ENCODE data around the gene SQOR.
A peak's percentile ranks its signal among the peaks of the same experiment; 100 is the strongest.

The SQOR gene

DNA sequence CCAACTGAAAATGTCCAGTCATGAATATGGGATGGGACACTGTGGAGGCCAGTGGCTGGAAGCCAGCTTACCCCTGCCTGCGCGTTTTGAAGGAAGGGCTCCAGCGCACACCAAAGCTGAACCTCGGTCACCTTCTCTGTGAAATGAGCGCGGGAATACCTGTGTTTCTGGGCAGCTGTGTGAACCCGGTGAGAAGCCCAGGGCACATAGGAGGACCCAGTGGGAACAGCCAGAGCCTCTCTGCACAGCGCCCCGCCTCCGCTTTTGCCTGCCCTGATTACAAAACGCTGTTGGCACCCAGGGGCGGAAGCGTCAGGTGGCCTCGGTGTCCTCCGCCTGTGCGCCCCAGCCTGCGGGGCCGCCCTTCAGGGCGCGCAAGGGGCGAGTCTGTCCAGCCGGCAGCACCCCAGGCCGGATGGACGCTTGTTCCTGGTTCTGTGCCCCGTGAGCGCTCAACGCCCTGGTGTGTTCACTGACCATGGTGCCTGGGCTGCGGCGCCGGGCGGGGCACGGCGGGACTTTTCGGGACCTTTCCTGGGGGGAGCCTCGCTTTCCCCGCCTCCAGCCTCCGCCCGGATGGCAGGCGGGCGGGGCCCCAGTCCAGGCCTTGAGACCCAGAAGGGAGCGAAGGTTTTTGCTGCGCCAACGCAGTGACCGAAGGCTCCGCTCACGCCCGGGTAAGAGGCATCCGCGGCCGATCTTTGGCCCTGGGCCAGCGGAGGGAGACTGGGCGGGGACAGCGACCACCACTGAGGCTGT lies at the start of gene SQOR:
Gene SQOR (plus strand): TSS at position 598 of the 759 bp plus-strand sequence. CDS start 23,895 bp downstream, outside the sequence.
- Histone ChIP-seq H3K4me3 (ENCODE audit: low read length) (peak within 1 kb of the TSS; percentile 85), H3K27me3 (ENCODE audit: control insufficient read depth, insufficient read depth, low read length) (no peaks in the 10 kb centered on the region), H3K4me1 (ENCODE audit: control insufficient read depth, insufficient read depth, low read length) (peaks cover 15% of the 10 kb centered on the region), H3K27ac (ENCODE audit: low read depth, low read length) (peak within 1 kb of the TSS; percentile 94), H3K36me3 (ENCODE audit: control insufficient read depth, insufficient read depth, low read length) (no peaks in the 10 kb centered on the region), H3K9ac (ENCODE audit: low read length) (peak within 1 kb of the TSS; percentile 95)

DNA sequence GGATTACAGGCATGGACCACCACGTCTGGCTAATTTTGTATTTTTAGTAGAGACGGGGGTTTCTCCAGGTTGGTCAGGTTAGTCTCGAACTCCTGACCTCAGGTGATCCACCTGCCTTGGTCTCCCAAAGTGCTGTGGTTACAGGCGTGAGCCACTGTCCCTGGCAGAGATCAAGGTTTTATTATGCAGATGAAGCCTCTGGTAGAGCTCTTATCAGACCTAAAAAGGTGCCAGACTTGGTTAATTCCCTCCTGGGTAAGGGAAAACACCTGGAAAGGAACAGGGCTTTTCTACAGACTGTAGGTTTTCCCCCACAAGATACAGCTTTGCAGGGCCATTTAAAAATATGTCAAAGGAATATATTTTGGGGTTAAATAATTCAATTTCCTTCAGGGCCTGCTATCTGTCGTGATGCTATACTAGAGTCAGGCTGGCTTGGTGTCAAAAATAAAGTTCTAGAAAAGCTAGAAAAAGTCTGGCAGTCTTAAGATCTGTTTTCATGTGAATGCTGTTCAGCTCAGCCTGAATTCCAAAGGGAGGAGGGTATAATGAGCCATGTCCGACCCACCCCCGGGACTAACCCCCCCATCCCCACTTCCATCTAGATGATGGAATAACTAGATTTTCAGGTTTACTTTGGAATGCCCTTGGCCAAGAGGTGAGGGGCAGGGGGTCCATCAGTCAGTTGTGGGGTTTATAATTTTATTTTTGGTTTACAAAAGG lies 49.6 kb upstream of the SQOR start:
- Histone ChIP-seq H3K4me1 (ENCODE audit: control insufficient read depth, insufficient read depth, low read length) (peaks cover 15% of the 10 kb centered on the region), H3K27ac (ENCODE audit: low read depth, low read length) (no peak overlapping the region), H3K36me3 (ENCODE audit: control insufficient read depth, insufficient read depth, low read length) (no peaks in the 10 kb centered on the region), H3K4me3 (ENCODE audit: low read length) (no peak overlapping the region), H3K27me3 (ENCODE audit: control insufficient read depth, insufficient read depth, low read length) (no peaks in the 10 kb centered on the region), H3K9ac (ENCODE audit: low read length) (no peak overlapping the region)

GRCh38 chr15:45586125-45586524 lies 48.7 kb upstream of the SQOR start:
- H3K27me3 ChIP-seq (ENCODE audit: control insufficient read depth, insufficient read depth, low read length), result no peaks in the 10 kb centered on the region
- no peaks in the 10 kb centered on the region for H3K36me3 ChIP-seq (ENCODE audit: control insufficient read depth, insufficient read depth, low read length)
- peak overlapping the region; percentile 92 for H3K4me3 ChIP-seq (ENCODE audit: low read length)
- no peak overlapping the region for H3K9ac ChIP-seq (ENCODE audit: low read length)
- H3K4me1 ChIP-seq (ENCODE audit: control insufficient read depth, insufficient read depth, low read length), result peaks cover 15% of the 10 kb centered on the region
- H3K27ac ChIP-seq (ENCODE audit: low read depth, low read length), result peak overlapping the region; percentile 99

GRCh38 chr15:45586601-45587094 lies 48.2 kb upstream of the SQOR start:
- peaks cover 15% of the 10 kb centered on the region for H3K4me1 ChIP-seq (ENCODE audit: control insufficient read depth, insufficient read depth, low read length)
- H3K4me3 ChIP-seq (ENCODE audit: low read length), result peak overlapping the region; percentile 92
- H3K9ac ChIP-seq (ENCODE audit: low read length), result peak overlapping the region; percentile 87
- no peaks in the 10 kb centered on the region for H3K36me3 ChIP-seq (ENCODE audit: control insufficient read depth, insufficient read depth, low read length)
- H3K27me3 ChIP-seq (ENCODE audit: control insufficient read depth, insufficient read depth, low read length), result no peaks in the 10 kb centered on the region
- H3K27ac ChIP-seq (ENCODE audit: low read depth, low read length), result peak overlapping the region; percentile 99

GRCh38 chr15:45587095-45587862 lies 47.5 kb upstream of the SQOR start, which contains the start of gene BLOC1S6:
TSS of gene BLOC1S6 (plus strand) at chr15:45587379. CDS start at chr15:45587444, 65 bp downstream.
- Histone ChIP-seq H3K9ac (ENCODE audit: low read length) (peak within 1 kb of the TSS; percentile 87), H3K27me3 (ENCODE audit: control insufficient read depth, insufficient read depth, low read length) (no peaks in the 10 kb centered on the region), H3K27ac (ENCODE audit: low read depth, low read length) (peak within 1 kb of the TSS; percentile 99), H3K4me3 (ENCODE audit: low read length) (peak within 1 kb of the TSS; percentile 92), H3K36me3 (ENCODE audit: control insufficient read depth, insufficient read depth, low read length) (no peaks in the 10 kb centered on the region), H3K4me1 (ENCODE audit: control insufficient read depth, insufficient read depth, low read length) (peaks cover 15% of the 10 kb centered on the region)

DNA sequence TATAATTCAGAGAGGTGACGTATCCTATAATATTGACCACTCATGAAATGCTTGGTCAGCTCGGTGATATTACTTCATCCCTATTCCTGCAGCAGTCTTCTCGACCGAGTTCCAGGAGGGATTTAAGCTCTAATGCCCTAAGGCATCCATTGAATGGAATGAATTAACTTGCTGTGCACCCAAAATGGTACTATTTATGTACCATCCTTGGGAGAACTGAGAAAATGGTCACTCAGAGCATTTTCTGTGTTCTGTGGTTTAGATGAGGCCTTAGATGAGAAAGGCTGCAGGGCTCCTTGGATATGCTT lies 47.0 kb upstream of the SQOR start:
- no peaks in the 10 kb centered on the region for H3K27me3 ChIP-seq (ENCODE audit: control insufficient read depth, insufficient read depth, low read length)
- H3K4me1 ChIP-seq (ENCODE audit: control insufficient read depth, insufficient read depth, low read length), result peaks cover 15% of the 10 kb centered on the region
- H3K27ac ChIP-seq (ENCODE audit: low read depth, low read length), result peak overlapping the region; percentile 99
- peak overlapping the region; percentile 87 for H3K9ac ChIP-seq (ENCODE audit: low read length)
- H3K4me3 ChIP-seq (ENCODE audit: low read length), result peak overlapping the region; percentile 92
- H3K36me3 ChIP-seq (ENCODE audit: control insufficient read depth, insufficient read depth, low read length), result no peaks in the 10 kb centered on the region

DNA sequence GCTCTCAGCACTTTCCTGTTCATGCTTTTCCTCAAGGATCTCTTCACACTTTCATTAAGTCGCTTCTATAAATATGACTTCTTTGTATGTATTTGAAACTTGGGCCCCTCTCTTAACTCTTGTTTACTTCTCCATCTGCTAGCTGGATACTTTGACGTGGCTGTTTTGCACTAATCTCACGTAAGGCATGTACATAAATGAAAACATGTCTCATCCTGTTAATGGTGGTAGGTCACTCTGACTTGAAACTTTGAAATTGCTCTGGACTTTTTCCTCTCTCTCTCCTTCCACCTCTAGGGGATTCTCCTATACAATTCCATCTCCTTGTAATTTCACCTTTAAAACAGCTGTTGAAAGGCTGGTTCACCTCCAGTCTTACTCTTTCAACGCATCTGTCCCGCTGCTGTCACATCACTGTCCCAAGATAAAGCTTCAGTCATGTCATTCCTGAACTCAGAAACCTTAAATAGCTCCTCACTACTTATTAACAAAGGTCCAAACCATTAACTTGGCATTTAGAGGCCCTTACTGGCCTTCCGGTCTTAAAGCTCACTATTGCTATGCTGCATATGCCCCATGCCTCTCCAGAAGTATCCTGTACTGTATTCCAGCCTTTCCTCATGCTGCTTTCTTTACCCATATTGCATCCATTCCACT lies 46.5 kb upstream of the SQOR start:
- H3K27ac ChIP-seq (ENCODE audit: low read depth, low read length), result peak overlapping the region; percentile 99
- peaks cover 15% of the 10 kb centered on the region for H3K4me1 ChIP-seq (ENCODE audit: control insufficient read depth, insufficient read depth, low read length)
- H3K36me3 ChIP-seq (ENCODE audit: control insufficient read depth, insufficient read depth, low read length), result no peaks in the 10 kb centered on the region
- peak overlapping the region; percentile 92 for H3K4me3 ChIP-seq (ENCODE audit: low read length)
- H3K27me3 ChIP-seq (ENCODE audit: control insufficient read depth, insufficient read depth, low read length), result no peaks in the 10 kb centered on the region
- H3K9ac ChIP-seq (ENCODE audit: low read length), result peak overlapping the region; percentile 87

DNA sequence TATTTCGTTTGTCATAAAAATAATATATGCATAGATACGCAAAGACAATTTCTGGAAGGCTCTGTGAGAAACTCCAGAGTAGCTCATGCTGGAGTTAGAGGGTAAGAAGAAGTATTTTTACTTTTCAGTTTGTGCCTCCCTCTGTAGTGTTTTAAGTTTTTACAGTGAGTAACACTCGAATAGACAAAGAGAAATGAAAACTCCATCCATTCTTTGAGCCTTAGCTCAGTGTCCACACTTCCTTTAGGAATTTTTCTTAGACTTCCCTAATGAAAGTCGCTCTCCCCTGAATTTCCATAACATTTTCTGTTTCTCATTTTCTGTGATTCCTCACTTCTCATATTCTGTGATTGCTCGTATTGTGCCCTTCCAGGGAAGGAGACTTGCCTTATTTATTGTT lies 45.6 kb upstream of the SQOR start:
- no peaks in the 10 kb centered on the region for H3K36me3 ChIP-seq (ENCODE audit: control insufficient read depth, insufficient read depth, low read length)
- no peak overlapping the region for H3K27ac ChIP-seq (ENCODE audit: low read depth, low read length)
- H3K9ac ChIP-seq (ENCODE audit: low read length), result no peak overlapping the region
- no peaks in the 10 kb centered on the region for H3K27me3 ChIP-seq (ENCODE audit: control insufficient read depth, insufficient read depth, low read length)
- H3K4me3 ChIP-seq (ENCODE audit: low read length), result no peak overlapping the region
- peaks cover 15% of the 10 kb centered on the region for H3K4me1 ChIP-seq (ENCODE audit: control insufficient read depth, insufficient read depth, low read length)

DNA sequence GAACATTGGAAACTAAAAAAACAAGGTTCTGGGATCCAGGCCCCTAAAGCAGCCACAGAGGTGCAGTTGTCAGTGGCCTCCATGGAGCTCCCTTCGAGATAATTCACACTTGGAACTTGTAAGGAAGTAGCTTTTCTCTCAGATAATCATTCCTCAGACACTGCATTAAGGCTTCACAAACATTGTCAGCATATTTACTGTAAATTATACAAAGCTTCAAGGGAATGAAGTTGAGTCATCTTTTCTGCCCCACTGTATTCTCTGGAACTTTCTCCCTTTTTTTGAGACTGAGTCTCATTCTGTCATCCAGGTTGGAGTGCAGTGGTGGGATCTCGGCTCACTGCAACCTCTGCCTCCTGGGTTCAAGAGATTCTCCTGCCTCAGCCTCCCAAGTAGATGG lies 40.5 kb upstream of the SQOR start:
- H3K36me3 ChIP-seq (ENCODE audit: control insufficient read depth, insufficient read depth, low read length), result peaks cover 3% of the 10 kb centered on the region
- H3K4me1 ChIP-seq (ENCODE audit: control insufficient read depth, insufficient read depth, low read length), result peaks cover 2% of the 10 kb centered on the region
- H3K4me3 ChIP-seq (ENCODE audit: low read length), result no peak overlapping the region
- H3K27me3 ChIP-seq (ENCODE audit: control insufficient read depth, insufficient read depth, low read length), result no peaks in the 10 kb centered on the region
- H3K27ac ChIP-seq (ENCODE audit: low read depth, low read length), result no peak overlapping the region
- H3K9ac ChIP-seq (ENCODE audit: low read length), result no peak overlapping the region

DNA sequence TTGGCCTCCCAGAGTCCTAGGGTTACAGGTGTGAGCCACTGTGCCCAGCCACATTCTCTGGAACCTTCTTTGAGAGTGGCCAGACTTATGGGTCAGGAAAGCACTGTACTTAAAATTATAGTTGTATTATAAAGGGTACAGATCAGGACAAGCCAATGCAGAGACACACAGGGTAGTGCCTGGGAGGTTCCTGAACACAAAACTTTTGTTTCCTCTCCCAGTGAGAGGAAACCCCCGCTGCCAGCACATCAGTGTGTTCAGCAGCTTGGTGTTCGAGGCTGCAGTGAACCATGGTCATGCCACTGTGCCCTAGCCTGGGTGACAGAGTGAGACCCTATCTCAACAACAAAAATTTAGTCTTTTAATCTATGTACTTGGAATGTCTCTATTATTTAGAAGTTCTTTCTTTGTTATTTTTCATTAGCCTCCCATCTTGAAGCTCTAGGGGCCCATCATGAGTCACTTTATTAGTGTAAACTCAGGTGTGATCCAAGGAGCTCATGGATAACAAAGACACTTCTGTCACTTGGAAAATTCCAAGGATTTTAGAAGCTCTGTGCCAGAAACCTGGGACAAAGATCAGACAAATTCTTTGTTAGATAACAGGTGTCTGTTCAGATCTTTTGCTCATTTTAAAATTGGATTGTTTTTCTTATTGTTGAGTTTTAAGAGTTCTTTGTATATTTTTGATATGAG lies 39.8 kb upstream of the SQOR start:
- Histone ChIP-seq H3K27me3 (ENCODE audit: control insufficient read depth, insufficient read depth, low read length) (no peaks in the 10 kb centered on the region), H3K4me3 (ENCODE audit: low read length) (no peak overlapping the region), H3K4me1 (ENCODE audit: control insufficient read depth, insufficient read depth, low read length) (no peaks in the 10 kb centered on the region), H3K36me3 (ENCODE audit: control insufficient read depth, insufficient read depth, low read length) (peaks cover 3% of the 10 kb centered on the region), H3K27ac (ENCODE audit: low read depth, low read length) (no peak overlapping the region), H3K9ac (ENCODE audit: low read length) (no peak overlapping the region)

DNA sequence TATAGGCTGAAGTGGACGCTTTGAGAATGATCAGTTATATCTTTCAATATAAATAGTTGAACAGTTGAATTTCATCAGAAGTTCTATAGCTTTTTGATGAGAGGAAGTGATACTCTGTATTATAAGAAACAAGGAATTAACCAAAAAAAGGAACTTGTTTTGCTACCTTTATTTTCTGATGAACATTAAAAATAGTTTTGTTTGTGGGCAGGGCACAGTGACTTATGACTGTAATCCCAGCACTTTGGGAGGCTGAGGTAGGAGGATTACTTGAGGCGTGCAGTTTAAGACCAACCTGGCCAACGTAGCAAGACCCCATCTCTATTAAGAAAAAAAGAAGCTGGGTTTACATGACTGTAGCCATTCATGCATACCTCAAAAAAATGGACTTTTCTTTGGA lies 30.9 kb upstream of the SQOR start:
- no peak overlapping the region for H3K27ac ChIP-seq (ENCODE audit: low read depth, low read length)
- H3K9ac ChIP-seq (ENCODE audit: low read length), result no peak overlapping the region
- H3K4me3 ChIP-seq (ENCODE audit: low read length), result no peak overlapping the region
- H3K36me3 ChIP-seq (ENCODE audit: control insufficient read depth, insufficient read depth, low read length), result peaks cover 9% of the 10 kb centered on the region
- H3K4me1 ChIP-seq (ENCODE audit: control insufficient read depth, insufficient read depth, low read length), result no peaks in the 10 kb centered on the region
- H3K27me3 ChIP-seq (ENCODE audit: control insufficient read depth, insufficient read depth, low read length), result no peaks in the 10 kb centered on the region
